Measurements from ENCODE around the gene BOLA1. TPM values are rescaled to one million over a fixed set of nuclear protein-coding genes. Genes with fewer than 3 reads are reported as not detected.

The BOLA1 gene
- total and polyA plus RNA-seq, 2 of the 13 experiments (the other 11 are each of a cell fraction or from before 2014, with no cell fraction given) = 3.2 to 4.2 TPM

DNA sequence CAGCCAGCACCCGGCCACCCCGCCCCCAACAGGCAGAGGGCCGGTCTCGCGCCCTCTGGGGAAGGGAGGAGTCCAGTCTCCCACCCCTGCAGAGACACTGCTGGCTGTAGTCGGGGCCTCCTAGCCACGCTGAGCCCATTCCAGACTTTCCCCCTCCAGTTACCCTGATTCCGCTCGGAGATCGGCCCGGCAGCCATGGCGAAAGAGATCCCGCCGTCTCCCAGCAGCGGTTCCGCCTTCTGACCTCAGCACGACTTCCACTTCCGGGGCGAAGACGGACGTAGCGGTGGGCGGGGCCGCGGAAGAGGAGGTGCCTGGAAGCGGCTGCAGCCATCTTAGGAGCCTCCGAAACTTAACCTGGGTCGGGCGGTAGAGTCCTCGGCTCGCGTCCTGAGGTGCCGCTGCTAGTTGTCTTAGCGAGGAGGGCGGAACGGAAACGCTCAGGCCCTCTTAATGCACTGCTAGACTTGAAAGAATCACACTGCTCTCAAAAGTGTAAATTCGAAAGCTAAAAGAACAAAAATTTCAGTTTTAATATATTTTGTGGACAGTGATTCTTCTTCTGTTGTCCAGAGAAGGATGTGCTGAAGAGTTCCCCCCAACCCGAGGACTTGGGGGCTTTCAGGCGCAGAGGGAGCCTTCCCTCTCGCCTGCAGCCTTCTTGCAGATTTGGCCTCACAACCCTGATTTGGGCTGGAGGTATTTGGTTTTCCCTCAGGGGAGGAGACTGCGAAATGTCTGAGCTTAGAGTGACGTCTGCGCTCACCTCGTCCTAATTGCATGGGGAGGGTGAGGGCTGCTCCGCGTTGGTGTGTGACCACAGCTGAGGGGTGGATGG is 28.4 kb downstream of the BOLA1 start, which contains the start of gene SF3B4 (continued):
- TF ChIP-seq, protein P1, sequence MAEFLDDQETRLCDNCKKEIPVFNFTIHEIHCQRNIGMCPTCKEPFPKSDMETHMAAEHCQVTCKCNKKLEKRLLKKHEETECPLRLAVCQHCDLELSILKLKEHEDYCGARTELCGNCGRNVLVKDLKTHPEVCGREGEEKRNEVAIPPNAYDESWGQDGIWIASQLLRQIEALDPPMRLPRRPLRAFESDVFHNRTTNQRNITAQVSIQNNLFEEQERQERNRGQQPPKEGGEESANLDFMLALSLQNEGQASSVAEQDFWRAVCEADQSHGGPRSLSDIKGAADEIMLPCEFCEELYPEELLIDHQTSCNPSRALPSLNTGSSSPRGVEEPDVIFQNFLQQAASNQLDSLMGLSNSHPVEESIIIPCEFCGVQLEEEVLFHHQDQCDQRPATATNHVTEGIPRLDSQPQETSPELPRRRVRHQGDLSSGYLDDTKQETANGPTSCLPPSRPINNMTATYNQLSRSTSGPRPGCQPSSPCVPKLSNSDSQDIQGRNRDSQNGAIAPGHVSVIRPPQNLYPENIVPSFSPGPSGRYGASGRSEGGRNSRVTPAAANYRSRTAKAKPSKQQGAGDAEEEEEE (CRISPR knock-in tag; IDR thresholded peaks at IDR 0.05; ENCODE audit: borderline replicate concordance) = no peak
- TF ChIP-seq YEATS4 (CRISPR knock-in tag; IDR thresholded peaks at IDR 0.05; ENCODE audit: borderline replicate concordance) = peak; percentile 73
- TF ChIP-seq, protein P2, sequence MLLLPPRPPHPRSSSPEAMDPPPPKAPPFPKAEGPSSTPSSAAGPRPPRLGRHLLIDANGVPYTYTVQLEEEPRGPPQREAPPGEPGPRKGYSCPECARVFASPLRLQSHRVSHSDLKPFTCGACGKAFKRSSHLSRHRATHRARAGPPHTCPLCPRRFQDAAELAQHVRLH (CRISPR knock-in tag; IDR thresholded peaks at IDR 0.05; ENCODE audit: borderline replicate concordance, low read depth) = peak; percentile 84; the same call in 1 of the 2 replicates
- no peak; the same call in 1 of the 2 replicates for TF ChIP-seq ZNF441 (CRISPR knock-in tag; IDR thresholded peaks at IDR 0.05; ENCODE audit: borderline replicate concordance)
- TF ChIP-seq HMGA1 (CRISPR knock-in tag; conservative IDR thresholded peaks at IDR 0.05) = no peak
- TF ChIP-seq ZFX (CRISPR knock-in tag; IDR thresholded peaks at IDR 0.05; ENCODE audit: low read depth) = peak; percentile 89
- TF ChIP-seq DPF2 (CRISPR knock-in tag; IDR thresholded peaks at IDR 0.05; ENCODE audit: borderline replicate concordance, low read depth) = no peak
- TF ChIP-seq, protein P3, sequence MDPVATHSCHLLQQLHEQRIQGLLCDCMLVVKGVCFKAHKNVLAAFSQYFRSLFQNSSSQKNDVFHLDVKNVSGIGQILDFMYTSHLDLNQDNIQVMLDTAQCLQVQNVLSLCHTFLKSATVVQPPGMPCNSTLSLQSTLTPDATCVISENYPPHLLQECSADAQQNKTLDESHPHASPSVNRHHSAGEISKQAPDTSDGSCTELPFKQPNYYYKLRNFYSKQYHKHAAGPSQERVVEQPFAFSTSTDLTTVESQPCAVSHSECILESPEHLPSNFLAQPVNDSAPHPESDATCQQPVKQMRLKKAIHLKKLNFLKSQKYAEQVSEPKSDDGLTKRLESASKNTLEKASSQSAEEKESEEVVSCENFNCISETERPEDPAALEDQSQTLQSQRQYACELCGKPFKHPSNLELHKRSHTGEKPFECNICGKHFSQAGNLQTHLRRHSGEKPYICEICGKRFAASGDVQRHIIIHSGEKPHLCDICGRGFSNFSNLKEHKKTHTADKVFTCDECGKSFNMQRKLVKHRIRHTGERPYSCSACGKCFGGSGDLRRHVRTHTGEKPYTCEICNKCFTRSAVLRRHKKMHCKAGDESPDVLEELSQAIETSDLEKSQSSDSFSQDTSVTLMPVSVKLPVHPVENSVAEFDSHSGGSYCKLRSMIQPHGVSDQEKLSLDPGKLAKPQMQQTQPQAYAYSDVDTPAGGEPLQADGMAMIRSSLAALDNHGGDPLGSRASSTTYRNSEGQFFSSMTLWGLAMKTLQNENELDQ (CRISPR knock-in tag; IDR thresholded peaks at IDR 0.05; ENCODE audit: borderline replicate concordance) = 0 out of 2 replicates have a peak, but pooled peaks have one; percentile 39
- TF ChIP-seq SNRNP70 (IDR thresholded peaks at IDR 0.05; ENCODE audit: low read depth, low read length) = no peak
- no peak for TF ChIP-seq GTF3A (CRISPR knock-in tag; conservative IDR thresholded peaks at IDR 0.05)
- TF ChIP-seq, protein P4, sequence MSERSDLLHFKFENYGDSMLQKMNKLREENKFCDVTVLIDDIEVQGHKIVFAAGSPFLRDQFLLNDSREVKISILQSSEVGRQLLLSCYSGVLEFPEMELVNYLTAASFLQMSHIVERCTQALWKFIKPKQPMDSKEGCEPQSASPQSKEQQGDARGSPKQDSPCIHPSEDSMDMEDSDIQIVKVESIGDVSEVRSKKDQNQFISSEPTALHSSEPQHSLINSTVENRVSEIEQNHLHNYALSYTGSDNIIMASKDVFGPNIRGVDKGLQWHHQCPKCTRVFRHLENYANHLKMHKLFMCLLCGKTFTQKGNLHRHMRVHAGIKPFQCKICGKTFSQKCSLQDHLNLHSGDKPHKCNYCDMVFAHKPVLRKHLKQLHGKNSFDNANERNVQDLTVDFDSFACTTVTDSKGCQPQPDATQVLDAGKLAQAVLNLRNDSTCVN (CRISPR knock-in tag; IDR thresholded peaks at IDR 0.05; ENCODE audit: borderline replicate concordance) = no peak
- peak; percentile 91 for TF ChIP-seq SP4 (CRISPR knock-in tag; IDR thresholded peaks at IDR 0.05)
- TF ChIP-seq, protein P5, sequence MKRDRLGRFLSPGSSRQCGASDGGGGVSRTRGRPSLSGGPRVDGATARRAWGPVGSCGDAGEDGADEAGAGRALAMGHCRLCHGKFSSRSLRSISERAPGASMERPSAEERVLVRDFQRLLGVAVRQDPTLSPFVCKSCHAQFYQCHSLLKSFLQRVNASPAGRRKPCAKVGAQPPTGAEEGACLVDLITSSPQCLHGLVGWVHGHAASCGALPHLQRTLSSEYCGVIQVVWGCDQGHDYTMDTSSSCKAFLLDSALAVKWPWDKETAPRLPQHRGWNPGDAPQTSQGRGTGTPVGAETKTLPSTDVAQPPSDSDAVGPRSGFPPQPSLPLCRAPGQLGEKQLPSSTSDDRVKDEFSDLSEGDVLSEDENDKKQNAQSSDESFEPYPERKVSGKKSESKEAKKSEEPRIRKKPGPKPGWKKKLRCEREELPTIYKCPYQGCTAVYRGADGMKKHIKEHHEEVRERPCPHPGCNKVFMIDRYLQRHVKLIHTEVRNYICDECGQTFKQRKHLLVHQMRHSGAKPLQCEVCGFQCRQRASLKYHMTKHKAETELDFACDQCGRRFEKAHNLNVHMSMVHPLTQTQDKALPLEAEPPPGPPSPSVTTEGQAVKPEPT (CRISPR knock-in tag; IDR thresholded peaks at IDR 0.05; ENCODE audit: low read depth) = no peak
- TF ChIP-seq DNMT3B (CRISPR knock-in tag; conservative IDR thresholded peaks at IDR 0.05) = no peak
- no peak for TF ChIP-seq HNF4G (IDR thresholded peaks at IDR 0.05; ENCODE audit: borderline replicate concordance, low read depth, low read length)
- no peak for TF ChIP-seq HNF4G (CRISPR knock-in tag; IDR thresholded peaks at IDR 0.05; ENCODE audit: borderline replicate concordance, low read depth)
- TF ChIP-seq ZFYVE20 (CRISPR knock-in tag; IDR thresholded peaks at IDR 0.05; ENCODE audit: borderline replicate concordance, low read depth) = no peak
- TF ChIP-seq ZBTB20 (CRISPR knock-in tag; IDR thresholded peaks at IDR 0.05; ENCODE audit: borderline replicate concordance, low read depth) = peak; percentile 43; the same call in 1 of the 2 replicates
- peak; percentile 50; the same call in 1 of the 2 replicates for TF ChIP-seq FOXA3 (CRISPR knock-in tag; IDR thresholded peaks at IDR 0.05)
- TF ChIP-seq FOXA1 (IDR thresholded peaks at IDR 0.05) = no peak
- no peak for TF ChIP-seq FOXA1 (CRISPR knock-in tag; IDR thresholded peaks at IDR 0.05)

Measured in HepG2 (cell line).